Liver (tissue), 3 donors: ENCODE results near the gene RUNX1.

ENCODE experiments used
- SP1 ChIP-seq: IDR thresholded peaks from 2 replicates; pipeline ENCODE4 v1.6.1; 2018; ENCODE audit warnings: antibody characterized with exemption, mild to moderate bottlenecking
- TF ChIP-seq, protein P1 (sequence below): fragments of 150-350 bp; IDR thresholded peaks from 2 replicates; pipeline ENCODE4 v1.5.1; 2017; ENCODE audit warnings: improper control_type of control experiment, low read depth, low read length; ENCODE audit not compliant: missing input control
- donor health status: healthy.
- donor health status: healthy.

GRCh38 chr21:34905218-34905537 lies 143.9 kb downstream of the RUNX1 start:
- TF ChIP-seq, protein P1, sequence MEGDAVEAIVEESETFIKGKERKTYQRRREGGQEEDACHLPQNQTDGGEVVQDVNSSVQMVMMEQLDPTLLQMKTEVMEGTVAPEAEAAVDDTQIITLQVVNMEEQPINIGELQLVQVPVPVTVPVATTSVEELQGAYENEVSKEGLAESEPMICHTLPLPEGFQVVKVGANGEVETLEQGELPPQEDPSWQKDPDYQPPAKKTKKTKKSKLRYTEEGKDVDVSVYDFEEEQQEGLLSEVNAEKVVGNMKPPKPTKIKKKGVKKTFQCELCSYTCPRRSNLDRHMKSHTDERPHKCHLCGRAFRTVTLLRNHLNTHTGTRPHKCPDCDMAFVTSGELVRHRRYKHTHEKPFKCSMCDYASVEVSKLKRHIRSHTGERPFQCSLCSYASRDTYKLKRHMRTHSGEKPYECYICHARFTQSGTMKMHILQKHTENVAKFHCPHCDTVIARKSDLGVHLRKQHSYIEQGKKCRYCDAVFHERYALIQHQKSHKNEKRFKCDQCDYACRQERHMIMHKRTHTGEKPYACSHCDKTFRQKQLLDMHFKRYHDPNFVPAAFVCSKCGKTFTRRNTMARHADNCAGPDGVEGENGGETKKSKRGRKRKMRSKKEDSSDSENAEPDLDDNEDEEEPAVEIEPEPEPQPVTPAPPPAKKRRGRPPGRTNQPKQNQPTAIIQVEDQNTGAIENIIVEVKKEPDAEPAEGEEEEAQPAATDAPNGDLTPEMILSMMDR: no peak
- TF ChIP-seq SP1: no peak
